ENCODE measurements around the gene ROR2.

DNA sequence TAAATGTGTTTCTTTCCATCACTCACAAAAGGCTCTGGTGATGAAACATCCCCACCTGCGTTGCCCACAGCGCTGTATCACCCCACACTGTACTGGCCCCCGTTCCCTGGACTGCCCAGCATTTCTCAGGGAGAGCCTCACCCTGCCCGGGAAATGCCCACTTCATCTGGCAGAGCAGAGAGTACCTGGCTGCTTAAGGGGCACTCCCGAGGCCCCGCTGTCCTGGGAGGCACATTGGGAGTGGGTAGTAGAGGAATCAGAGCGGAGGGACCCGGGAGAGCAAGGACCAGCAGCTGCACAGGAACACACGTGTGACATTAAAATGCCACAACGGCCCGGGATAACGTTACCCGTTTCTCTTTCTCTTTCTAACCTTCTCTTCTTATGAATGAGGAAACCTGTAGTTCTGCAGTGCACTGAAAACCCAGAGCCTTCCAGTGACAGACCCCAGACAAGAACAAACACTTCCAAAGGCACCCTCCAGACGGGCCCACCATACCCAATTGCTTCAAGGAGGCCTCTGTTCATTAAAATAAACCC is 110.0 kb downstream of the ROR2 start:
- TF ChIP-seq, protein P1, sequence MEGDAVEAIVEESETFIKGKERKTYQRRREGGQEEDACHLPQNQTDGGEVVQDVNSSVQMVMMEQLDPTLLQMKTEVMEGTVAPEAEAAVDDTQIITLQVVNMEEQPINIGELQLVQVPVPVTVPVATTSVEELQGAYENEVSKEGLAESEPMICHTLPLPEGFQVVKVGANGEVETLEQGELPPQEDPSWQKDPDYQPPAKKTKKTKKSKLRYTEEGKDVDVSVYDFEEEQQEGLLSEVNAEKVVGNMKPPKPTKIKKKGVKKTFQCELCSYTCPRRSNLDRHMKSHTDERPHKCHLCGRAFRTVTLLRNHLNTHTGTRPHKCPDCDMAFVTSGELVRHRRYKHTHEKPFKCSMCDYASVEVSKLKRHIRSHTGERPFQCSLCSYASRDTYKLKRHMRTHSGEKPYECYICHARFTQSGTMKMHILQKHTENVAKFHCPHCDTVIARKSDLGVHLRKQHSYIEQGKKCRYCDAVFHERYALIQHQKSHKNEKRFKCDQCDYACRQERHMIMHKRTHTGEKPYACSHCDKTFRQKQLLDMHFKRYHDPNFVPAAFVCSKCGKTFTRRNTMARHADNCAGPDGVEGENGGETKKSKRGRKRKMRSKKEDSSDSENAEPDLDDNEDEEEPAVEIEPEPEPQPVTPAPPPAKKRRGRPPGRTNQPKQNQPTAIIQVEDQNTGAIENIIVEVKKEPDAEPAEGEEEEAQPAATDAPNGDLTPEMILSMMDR (IDR thresholded peaks at IDR 0.05), result no peak
- TF ChIP-seq POLR2A (IDR thresholded peaks at IDR 0.05), result no peak

Data from Peyer's patch (tissue), 4 donors.